GM15510 (cell line): ENCODE data around the gene ADGRD1.

Source experiments
- POLR2A ChIP-seq: IDR thresholded peaks from 3 replicates; pipeline ENCODE4 v1.6.1; 2011; ENCODE audit warnings: borderline replicate concordance; ENCODE audit not compliant: insufficient read length; ENCODE audit errors: extremely low read depth

The ADGRD1 gene

GRCh38 chr12:130969223-130969622 lies 15.5 kb downstream of the ADGRD1 start:
- no peak for TF ChIP-seq POLR2A

GRCh38 chr12:130970165-130970907 lies 16.6 kb downstream of the ADGRD1 start:
- no peak for TF ChIP-seq POLR2A

- no peak for TF ChIP-seq POLR2A
Measured at GRCh38 chr12:130970908-130971233, 17.2 kb downstream of the ADGRD1 start.

- no peak for TF ChIP-seq POLR2A
Measured at GRCh38 chr12:130971925-130972585, 18.3 kb downstream of the ADGRD1 start.

- TF ChIP-seq POLR2A: no peak
Measured at GRCh38 chr12:130972586-130972950, 18.9 kb downstream of the ADGRD1 start.

- no peak for TF ChIP-seq POLR2A
Measured at GRCh38 chr12:130973109-130973508, 19.4 kb downstream of the ADGRD1 start.

GRCh38 chr12:130973906-130974305 lies 20.2 kb downstream of the ADGRD1 start:
- TF ChIP-seq POLR2A: no peak

GRCh38 chr12:130975116-130975515 lies 21.4 kb downstream of the ADGRD1 start:
- no peak for TF ChIP-seq POLR2A

- TF ChIP-seq POLR2A: no peak
Measured at GRCh38 chr12:130976171-130976720, 22.5 kb downstream of the ADGRD1 start.

- no peak for TF ChIP-seq POLR2A
Measured at GRCh38 chr12:130977046-130977742, 23.5 kb downstream of the ADGRD1 start.

- no peak for TF ChIP-seq POLR2A
Measured at GRCh38 chr12:130977743-130978095, 24.0 kb downstream of the ADGRD1 start.

GRCh38 chr12:130978785-130979184 lies 25.1 kb downstream of the ADGRD1 start:
- TF ChIP-seq POLR2A: no peak

- no peak for TF ChIP-seq POLR2A
Measured at GRCh38 chr12:130981074-130981742, 27.5 kb downstream of the ADGRD1 start.

- no peak for TF ChIP-seq POLR2A
Measured at GRCh38 chr12:130981911-130982310, 28.2 kb downstream of the ADGRD1 start.

- TF ChIP-seq POLR2A: no peak
Measured at GRCh38 chr12:130982565-130983225, 29.0 kb downstream of the ADGRD1 start.

- TF ChIP-seq POLR2A: no peak
Measured at GRCh38 chr12:130983328-130984017, 29.8 kb downstream of the ADGRD1 start.
